Calu3 (cell line): ENCODE results near the gene CNTNAP2. TPM values are rescaled to one million over a fixed set of nuclear protein-coding genes. Genes with fewer than 3 reads are reported as not detected.
"Not testable (repeated sequence)": the region's sequence is repeated elsewhere in the genome, so short reads cannot be mapped to it uniquely, and the experiment has no call there.

Experiments used
- BruUV-seq: library from RNA; stranded (reverse); fragments of 400-500 nt; replicated peaks from 2 replicates; lab custom pipeline; 2021; lab: Mats Ljungman, UMichigan
- CTCF ChIA-PET: fragments of 300-600 bp; sonication (Branson Sonifier 250); formaldehyde crosslinking; loops from one replicate; lab custom pipeline; 2022; ENCODE audit warnings: antibody characterized with exemption; lab: Charles Lee
- DNase-seq: peaks from one replicate; pipeline ENCODE4 v3.0.0; 2022
- H3K27ac Mint-ChIP-seq: one replicate; pipeline ENCODE4 v1.8.0; 2022; ENCODE audit warnings: mixed read lengths; ENCODE audit not compliant: unreplicated experiment
- H3K27me3 Mint-ChIP-seq: one replicate; pipeline ENCODE4 v1.8.0; 2022; ENCODE audit warnings: mixed read lengths; ENCODE audit not compliant: unreplicated experiment
- H3K36me3 Mint-ChIP-seq: one replicate; pipeline ENCODE4 v1.8.0; 2022; ENCODE audit warnings: mild to moderate bottlenecking, moderate library complexity, mixed read lengths; ENCODE audit not compliant: insufficient read depth, unreplicated experiment
- H3K4me1 Mint-ChIP-seq: one replicate; pipeline ENCODE4 v1.8.0; 2022; ENCODE audit warnings: mild to moderate bottlenecking, low read depth, mixed read lengths; ENCODE audit not compliant: unreplicated experiment
- H3K4me3 Mint-ChIP-seq: one replicate; pipeline ENCODE4 v1.8.0; 2022; ENCODE audit warnings: mild to moderate bottlenecking, low read depth, moderate library complexity, mixed read lengths; ENCODE audit not compliant: unreplicated experiment
- H3K9me3 Mint-ChIP-seq: one replicate; pipeline ENCODE4 v1.8.0; 2022; ENCODE audit warnings: low read depth, mixed read lengths; ENCODE audit not compliant: unreplicated experiment
- intact Hi-C: fragments of 100-400 bp; cut with micrococcal nuclease; formaldehyde crosslinking; loops from one replicate; pipeline ENCODE4 v1.10.0; 2022; ENCODE audit not compliant: unreplicated experiment
- total RNA-seq: library from RNA; stranded (reverse); gene quantifications from 2 replicates; pipeline ENCODE4 v1.2.3, GENCODE V29; 2022
- TF ChIP-seq, protein P1 (sequence below): fragments of 200-600 bp; IDR thresholded peaks from one replicate; pipeline ENCODE4 v1.8.0; 2022; ENCODE audit warnings: antibody characterized with exemption; ENCODE audit not compliant: unreplicated experiment

Gene CNTNAP2
- total RNA-seq, 1 experiment from 2014 or later: 1.1 TPM

DNA sequence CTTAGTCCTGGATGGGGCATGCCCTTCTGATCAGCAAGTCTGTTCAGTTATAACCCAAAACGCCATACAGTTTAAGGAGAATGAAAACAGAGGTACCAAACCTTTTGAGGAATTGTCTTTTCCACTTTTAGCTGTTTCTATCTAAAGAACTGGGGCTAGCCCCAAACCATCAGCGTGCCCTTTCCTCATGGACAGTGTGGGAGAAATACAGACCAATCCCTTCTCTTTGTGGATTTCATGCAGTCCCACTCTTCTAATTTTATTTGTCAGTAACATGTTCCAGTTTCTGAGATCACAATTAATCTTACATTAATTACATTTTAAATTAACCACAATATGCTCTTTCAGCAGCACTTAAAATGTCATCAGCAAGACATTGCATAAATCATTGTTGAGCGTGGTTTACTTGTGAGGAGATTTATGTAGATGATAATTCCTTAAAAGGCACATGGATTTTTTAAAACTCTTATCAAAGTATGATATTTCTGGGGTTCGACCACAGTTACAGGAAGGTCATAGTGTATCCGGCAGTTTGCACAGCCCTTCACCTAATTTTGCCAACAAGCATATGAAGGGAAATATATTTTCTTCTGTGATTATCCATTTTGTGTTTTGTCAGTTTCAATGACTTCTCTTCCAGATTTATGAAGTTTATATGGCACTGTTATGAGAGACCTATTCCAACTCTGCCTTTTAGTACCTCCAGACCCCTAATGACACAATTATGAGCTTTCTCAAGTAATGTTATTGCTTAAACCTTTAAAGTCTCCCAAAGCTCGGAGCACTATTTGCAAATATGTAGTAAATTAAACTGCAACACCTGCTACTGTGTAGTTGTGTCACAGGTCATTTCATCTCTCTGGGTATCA lies 1605.6 kb downstream of the CNTNAP2 start:
- Mint-ChIP-seq H3K27ac (no peak overlapping the region), H3K27me3 (no peaks in the 10 kb centered on the region), H3K4me3 (no peak overlapping the region), H3K9me3 (peaks cover 8% of the 10 kb centered on the region), H3K4me1 (no peaks in the 10 kb centered on the region), H3K36me3 (no peaks in the 10 kb centered on the region)
- no TSS peak for BruUV-seq
- DNase-seq: no peak
- TF ChIP-seq, protein P1, sequence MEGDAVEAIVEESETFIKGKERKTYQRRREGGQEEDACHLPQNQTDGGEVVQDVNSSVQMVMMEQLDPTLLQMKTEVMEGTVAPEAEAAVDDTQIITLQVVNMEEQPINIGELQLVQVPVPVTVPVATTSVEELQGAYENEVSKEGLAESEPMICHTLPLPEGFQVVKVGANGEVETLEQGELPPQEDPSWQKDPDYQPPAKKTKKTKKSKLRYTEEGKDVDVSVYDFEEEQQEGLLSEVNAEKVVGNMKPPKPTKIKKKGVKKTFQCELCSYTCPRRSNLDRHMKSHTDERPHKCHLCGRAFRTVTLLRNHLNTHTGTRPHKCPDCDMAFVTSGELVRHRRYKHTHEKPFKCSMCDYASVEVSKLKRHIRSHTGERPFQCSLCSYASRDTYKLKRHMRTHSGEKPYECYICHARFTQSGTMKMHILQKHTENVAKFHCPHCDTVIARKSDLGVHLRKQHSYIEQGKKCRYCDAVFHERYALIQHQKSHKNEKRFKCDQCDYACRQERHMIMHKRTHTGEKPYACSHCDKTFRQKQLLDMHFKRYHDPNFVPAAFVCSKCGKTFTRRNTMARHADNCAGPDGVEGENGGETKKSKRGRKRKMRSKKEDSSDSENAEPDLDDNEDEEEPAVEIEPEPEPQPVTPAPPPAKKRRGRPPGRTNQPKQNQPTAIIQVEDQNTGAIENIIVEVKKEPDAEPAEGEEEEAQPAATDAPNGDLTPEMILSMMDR: no peak
- intact Hi-C loops: no loop called here
- CTCF ChIA-PET: no interaction called here

DNA sequence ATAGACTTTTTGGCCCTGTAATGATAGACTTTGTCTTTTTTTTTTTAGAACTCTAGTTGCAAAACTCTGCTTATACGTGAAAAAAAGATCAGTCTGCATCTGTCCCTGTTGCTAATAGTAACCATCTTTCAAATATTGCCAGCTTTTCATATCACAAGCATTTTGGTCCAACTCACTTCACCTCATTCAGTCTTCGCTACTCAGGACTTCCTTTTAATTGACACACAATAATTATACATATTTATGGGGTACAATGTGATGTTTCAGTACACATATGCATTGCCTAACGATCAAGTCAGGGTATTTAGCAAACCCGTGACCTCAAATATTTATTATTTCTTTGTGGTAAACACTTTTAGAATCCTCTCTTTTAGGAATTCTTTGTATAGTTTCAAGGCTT lies 1606.9 kb downstream of the CNTNAP2 start:
- Mint-ChIP-seq H3K4me1 (no peaks in the 10 kb centered on the region), H3K27ac (no peak overlapping the region), H3K36me3 (no peaks in the 10 kb centered on the region), H3K9me3 (peaks cover 11% of the 10 kb centered on the region), H3K27me3 (no peaks in the 10 kb centered on the region), H3K4me3 (no peak overlapping the region)
- CTCF ChIA-PET: no interaction called here
- intact Hi-C loops: no loop called here
- no peak for DNase-seq
- no TSS peak for BruUV-seq
- TF ChIP-seq, protein P1: no peak

DNA sequence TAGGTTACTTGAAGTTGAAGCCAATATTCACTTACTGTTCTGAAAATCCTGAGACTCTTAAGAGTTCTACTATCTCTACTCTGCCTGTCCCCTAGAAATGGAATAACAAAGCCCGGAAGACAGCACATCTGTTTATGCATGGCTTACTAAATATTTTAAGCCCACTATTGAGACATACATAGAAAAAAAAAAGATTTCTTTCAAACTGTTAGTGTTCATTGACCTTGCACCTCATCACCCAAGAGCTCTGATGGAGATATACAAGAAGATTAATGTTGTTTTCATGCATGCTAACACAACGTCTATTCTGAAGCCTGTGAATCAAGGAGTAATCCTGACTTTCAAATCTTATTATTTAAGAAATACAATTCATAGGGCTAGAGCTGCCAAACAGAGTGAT lies 1614.7 kb downstream of the CNTNAP2 start:
- Mint-ChIP-seq H3K9me3 (peaks cover 14% of the 10 kb centered on the region), H3K27me3 (no peaks in the 10 kb centered on the region), H3K4me1 (no peaks in the 10 kb centered on the region), H3K36me3 (no peaks in the 10 kb centered on the region), H3K27ac (no peak overlapping the region), H3K4me3 (no peak overlapping the region)
- TF ChIP-seq, protein P1: no peak
- intact Hi-C loops: no loop called here
- BruUV-seq: no TSS peak
- CTCF ChIA-PET: no interaction called here
- DNase-seq: no peak

DNA sequence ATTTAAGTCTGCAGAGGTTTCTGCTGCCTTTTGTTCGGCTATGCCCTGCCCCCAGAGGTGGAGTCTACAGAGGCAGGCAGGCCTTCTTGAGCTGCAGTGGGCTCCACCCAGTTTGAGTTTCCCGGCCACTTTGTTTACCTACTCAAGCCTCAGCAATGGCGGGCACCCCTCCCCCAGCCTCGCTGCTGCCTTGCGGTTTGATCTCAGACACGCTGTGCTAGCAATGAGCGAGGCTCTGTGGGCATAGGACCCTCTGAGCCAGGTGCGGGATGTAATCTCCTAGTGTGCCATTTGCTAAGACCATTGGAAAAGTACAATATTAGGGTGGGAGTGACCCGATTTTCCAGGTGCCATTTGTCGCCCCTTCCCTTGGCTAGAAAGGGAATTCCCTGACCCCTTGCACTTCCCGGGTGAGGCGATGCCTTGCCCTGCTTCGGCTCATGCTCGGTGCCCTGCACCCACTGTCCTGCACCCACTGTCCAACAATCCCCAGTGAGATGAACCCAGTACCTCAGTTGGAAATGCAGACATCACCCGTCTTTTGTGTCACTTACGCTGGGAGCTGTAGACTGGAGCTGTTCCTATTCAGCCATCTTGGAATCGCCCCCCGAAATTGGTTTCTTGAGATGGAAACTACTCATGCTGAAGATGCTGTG lies 1621.1 kb downstream of the CNTNAP2 start:
- H3K27ac Mint-ChIP-seq, H3K36me3 Mint-ChIP-seq, H3K4me1 Mint-ChIP-seq, intact Hi-C loops, BruUV-seq, H3K4me3 Mint-ChIP-seq, CTCF ChIA-PET, H3K27me3 Mint-ChIP-seq, DNase-seq: not testable (repeated sequence)
- H3K9me3 Mint-ChIP-seq: peaks cover 15% of the 10 kb centered on the region
